Measurements from ENCODE around the gene GDF10.

DNA sequence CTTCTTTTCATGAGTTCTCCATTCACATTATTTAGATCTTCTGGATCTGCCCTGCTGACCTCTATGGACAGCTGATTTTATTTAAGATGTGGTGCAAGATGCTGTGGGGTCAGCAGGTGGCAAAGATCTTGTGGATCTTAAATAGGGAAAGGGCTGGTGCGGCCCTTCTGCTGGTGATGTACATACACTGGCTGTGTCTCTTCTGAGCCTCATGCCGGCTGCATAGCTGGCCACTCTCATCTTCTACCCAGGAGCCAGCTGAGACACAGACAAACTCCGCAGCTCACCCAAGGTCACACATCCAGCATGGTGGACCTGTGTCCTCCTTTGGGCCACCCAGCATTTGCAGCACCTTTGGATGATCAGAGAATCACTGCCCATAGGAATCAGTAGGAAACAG is 57.9 kb downstream of the GDF10 start:
- TF ChIP-seq CTCF (conservative IDR thresholded peaks at IDR 0.05; ENCODE audit: low read length) (no peak), EZH2phosphoT487 (IDR thresholded peaks at IDR 0.05; ENCODE audit: borderline replicate concordance) (no peak)
